Measurements from ENCODE around the gene RIMBP3C. TPM values are rescaled to one million over a fixed set of nuclear protein-coding genes. Genes with fewer than 3 reads are reported as not detected.

Gene RIMBP3C
- total and polyA plus RNA-seq, 2 of the 8 experiments (the other 6 are each of a cell fraction or from before 2014, with no cell fraction given) = 0.08 TPM; not detected in 1

GRCh38 chr22:21563912-21564311, 12.7 kb upstream of the RIMBP3C start:
- Histone ChIP-seq H3K36me3 (ENCODE audit: control insufficient read depth in 2 of 4, insufficient read depth in 4 of 4, low read length in 3 of 4) (no peaks in the 10 kb centered on the region), H3K27ac (ENCODE audit: low read depth, low read length) (no peak overlapping the region), H3K9me3 (ENCODE audit: insufficient read depth in 2 of 2, low read depth in 1 of 2, low read length in 1 of 2) (no peaks in the 10 kb centered on the region), H3K4ac (replicated peaks; ENCODE audit: insufficient read length, low read depth, low read length) (no peak overlapping the region), H3K79me1 (ENCODE audit: low read depth, low read length) (no peaks in the 10 kb centered on the region), H3K4me3 (ENCODE audit: extremely low read depth in 1 of 4, insufficient read depth in 2 of 4, low read depth in 3 of 4, low read length in 4 of 4) (no peak overlapping the region), H3K14ac (ENCODE audit: insufficient read length) (no peak overlapping the region), H2BK15ac (ENCODE audit: low read length) (no peak overlapping the region), H3K4me1 (replicated peaks in 1 of 4; ENCODE audit: control insufficient read depth in 3 of 4, insufficient read depth in 4 of 4, low read length in 3 of 4) (no peaks in the 10 kb centered on the region), H3K79me2 (ENCODE audit: control insufficient read depth in 1 of 2, insufficient read depth in 2 of 2, low read length in 2 of 2) (peaks cover 8 to 13% of the 10 kb centered on the region in 2 experiments), H4K5ac (ENCODE audit: insufficient read length, low read depth, low read length) (no peak overlapping the region), H2AFZ (ENCODE audit: low read length) (no peak overlapping the region), H3K23ac (ENCODE audit: insufficient read length) (no peak overlapping the region), H3K4me2 (ENCODE audit: insufficient read depth in 1 of 2, low read depth in 2 of 2, low read length in 2 of 2) (no peak overlapping the region), H4K20me1 (replicated peaks in 1 of 2; ENCODE audit: control insufficient read depth in 1 of 2, insufficient read depth in 2 of 2, low read length in 2 of 2) (peaks cover 2 to 3% of the 10 kb centered on the region in 2 experiments), H2BK12ac (ENCODE audit: low read depth, low read length) (no peak overlapping the region), H4K8ac (ENCODE audit: extremely low read depth, insufficient read depth, low read length) (no peak overlapping the region), H2BK20ac (ENCODE audit: low read length) (0 out of 2 replicates have a peak overlapping the region, but pooled peaks have one; percentile 10), H3K9ac (replicated peaks in 1 of 4; ENCODE audit: extremely low read depth in 1 of 4, low read depth in 3 of 4, low read length in 3 of 4) (no peak overlapping the region), H4K91ac (replicated peaks; ENCODE audit: insufficient read length, low read length) (no peak overlapping the region), H3K27me3 (replicated peaks in 1 of 4; ENCODE audit: control insufficient read depth in 3 of 4, extremely low read depth in 1 of 4, insufficient read depth in 3 of 4, low read length in 3 of 4) (no peaks in the 10 kb centered on the region; a peak in 1 of 7 replicates), H2BK5ac (ENCODE audit: low read depth, low read length) (no peak overlapping the region), H3K56ac (replicated peaks; ENCODE audit: insufficient read length, low read depth, low read length) (no peak overlapping the region), H3K18ac (ENCODE audit: extremely low read depth, low read length) (no peak overlapping the region), H2BK120ac (replicated peaks; ENCODE audit: low read depth, low read length) (no peak overlapping the region), H2AK5ac (ENCODE audit: low read depth, low read length) (peak overlapping the region; percentile 28; the same call in 1 of the 2 replicates), H3K23me2 (ENCODE audit: low read depth, low read length) (no peaks in the 10 kb centered on the region; the same call in 1 of the 2 replicates)
- CTCF ChIA-PET (ENCODE audit: partially characterized antibody) = interaction anchor here (0.5 to 1.1 kb wide), 2 partner anchors 12 to 179 kb away, joined by 3 read pairs; no protein-coding TSS in a partner anchor
- WGBS, 2 experiments (ENCODE audit: extremely low coverage in 1 of 2, insufficient coverage in 1 of 2, insufficient read length in 1 of 2, insufficient replicate concordance in 2 of 2, low coverage in 1 of 2, low lambda C conversion rate in 2 of 2, missing lambda C conversion rate in 1 of 2) = 87% methylated on average over 8 of the region's 8 CpGs; no CpG with 5 or more reads in 1 of the 2 experiments
- DNase-seq (ENCODE audit: low read depth in 1 of 2, low spot score in 2 of 2) (no peak), FAIRE-seq (no peak)
- POLR2A ChIA-PET (ENCODE audit: partially characterized antibody) = interaction anchor here (1.5 kb wide), 1 partner anchor 9 kb away, joined by 3 read pairs; no protein-coding TSS in a partner anchor
- no peak for TF ChIP-seq EGR1 (IDR thresholded peaks at IDR 0.05; ENCODE audit: borderline replicate concordance, low read depth, low read length)
- no peak for TF ChIP-seq SRF (IDR thresholded peaks at IDR 0.05; ENCODE audit: low read depth, low read length)
- no peak for TF ChIP-seq ATF3 (IDR thresholded peaks at IDR 0.05; ENCODE audit: insufficient read depth, low read depth, low read length)
- TF ChIP-seq SIX5 (IDR thresholded peaks at IDR 0.05; ENCODE audit: low read depth, low read length) = no peak
- TF ChIP-seq USF2 (IDR thresholded peaks at IDR 0.05; ENCODE audit: low read length) = no peak
- no peak for TF ChIP-seq JUN (IDR thresholded peaks at IDR 0.05; ENCODE audit: low read depth, low read length)
- no peak for TF ChIP-seq PHF8 (conservative IDR thresholded peaks at IDR 0.05; ENCODE audit: low read depth, low read length)
- TF ChIP-seq E2F6 (IDR thresholded peaks at IDR 0.05) = no peak
- TF ChIP-seq BRCA1 (IDR thresholded peaks at IDR 0.05; ENCODE audit: low read depth, low read length) = no peak
- no peak for TF ChIP-seq EP300 (IDR thresholded peaks at IDR 0.05; ENCODE audit: borderline replicate concordance in 1 of 2, low read depth in 2 of 2, low read length in 2 of 2)
